Measurements from ENCODE around the gene TPSAB1. TPM values are rescaled to one million over a fixed set of nuclear protein-coding genes. Genes with fewer than 3 reads are reported as not detected.

The TPSAB1 gene
- total RNA-seq, 1 experiment from 2014 or later, result 0.25 TPM

GRCh38 chr16:1275791-1276579 lies 35.5 kb downstream of the TPSAB1 start:
- CTCF ChIA-PET, result no interaction called here
- Histone ChIP-seq H4K20me1 (ENCODE audit: insufficient read depth) (no peaks in the 10 kb centered on the region), H3K4me1 (ENCODE audit: control insufficient read depth in 1 of 2, insufficient read depth in 2 of 2, low read length in 2 of 2) (no peaks in the 10 kb centered on the region), H3K9me2 (ENCODE audit: insufficient read depth) (no peaks in the 10 kb centered on the region), H3K4me2 (ENCODE audit: low read length) (no peak overlapping the region), H2AFZ (ENCODE audit: low read depth, low read length, poor library complexity, severe bottlenecking) (no peak overlapping the region), H3K27me3 (ENCODE audit: insufficient read depth, low read length) (no peaks in the 10 kb centered on the region), H3K36me3 (ENCODE audit: control insufficient read depth in 1 of 2, insufficient read depth in 2 of 2, low read length in 2 of 2) (no peaks in the 10 kb centered on the region), H3K79me2 (ENCODE audit: insufficient read depth, low read length) (no peaks in the 10 kb centered on the region), H3K4me3 (replicated peaks in 1 of 2; ENCODE audit: low read depth in 1 of 2, low read length in 2 of 2) (no peak overlapping the region), H3K9me3 (ENCODE audit: control insufficient read depth in 1 of 2, insufficient read depth in 1 of 2, low read depth in 1 of 2, low read length in 2 of 2) (no peaks in the 10 kb centered on the region), H3K9ac (ENCODE audit: low read length) (no peak overlapping the region), H3K27ac (ENCODE audit: low read depth, low read length) (no peak overlapping the region)
- TF ChIP-seq ZNF274 (IDR thresholded peaks at IDR 0.05; ENCODE audit: low read depth, low read length) (no peak), REST (IDR thresholded peaks at IDR 0.05; ENCODE audit: low read depth) (no peak), SIN3A (IDR thresholded peaks at IDR 0.05; ENCODE audit: low read depth) (no peak), SP1 (IDR thresholded peaks at IDR 0.05; ENCODE audit: low read depth) (no peak), EZH2phosphoT487 (IDR thresholded peaks at IDR 0.05; ENCODE audit: borderline replicate concordance) (no peak)
- no peak for DNase-seq (ENCODE audit: low read depth, low spot score)
- no TSS peak for BruUV-seq (replicated peaks)
- RAD21 ChIA-PET (ENCODE audit: low non-redundant PET in 1 of 2, low total read pairs in 2 of 2, uncharacterized antibody in 2 of 2, unreplicated experiment in 2 of 2), result no interaction called here
- POLR2A ChIA-PET, result no interaction called here
- no peak for ATAC-seq
- intact Hi-C loops (cut with micrococcal nuclease), result no loop called here

- BruUV-seq (replicated peaks), result no TSS peak
- no peaks in the 10 kb centered on the region for H3K27me3 ChIP-seq (ENCODE audit: insufficient read depth, low read length)
- H3K4me3 ChIP-seq (replicated peaks in 1 of 2; ENCODE audit: low read depth in 1 of 2, low read length in 2 of 2), result no peak overlapping the region
- H3K4me1 ChIP-seq (ENCODE audit: control insufficient read depth in 1 of 2, insufficient read depth in 2 of 2, low read length in 2 of 2), result no peaks in the 10 kb centered on the region
- ChIA-PET POLR2A (no interaction called here), RAD21 (ENCODE audit: low non-redundant PET in 1 of 2, low total read pairs in 2 of 2, uncharacterized antibody in 2 of 2, unreplicated experiment in 2 of 2) (no interaction called here), CTCF (no interaction called here)
- H3K4me2 ChIP-seq (ENCODE audit: low read length), result no peak overlapping the region
- H3K9me3 ChIP-seq (ENCODE audit: control insufficient read depth in 1 of 2, insufficient read depth in 1 of 2, low read depth in 1 of 2, low read length in 2 of 2), result no peaks in the 10 kb centered on the region
- H3K9ac ChIP-seq (ENCODE audit: low read length), result no peak overlapping the region
- no peak for TF ChIP-seq ELF1 (IDR thresholded peaks at IDR 0.05; ENCODE audit: borderline replicate concordance, low read depth)
- TF ChIP-seq CEBPB (IDR thresholded peaks at IDR 0.05; ENCODE audit: low read depth), result no peak
- no peak overlapping the region for H2AFZ ChIP-seq (ENCODE audit: low read depth, low read length, poor library complexity, severe bottlenecking)
- H3K9me2 ChIP-seq (ENCODE audit: insufficient read depth), result no peaks in the 10 kb centered on the region
- no peaks in the 10 kb centered on the region for H3K79me2 ChIP-seq (ENCODE audit: insufficient read depth, low read length)
- H4K20me1 ChIP-seq (ENCODE audit: insufficient read depth), result no peaks in the 10 kb centered on the region
- no peak overlapping the region for H3K27ac ChIP-seq (ENCODE audit: low read depth, low read length)
- H3K36me3 ChIP-seq (ENCODE audit: control insufficient read depth in 1 of 2, insufficient read depth in 2 of 2, low read length in 2 of 2), result no peaks in the 10 kb centered on the region
- no peak for DNase-seq (ENCODE audit: low read depth, low spot score)
- no peak for ATAC-seq
- intact Hi-C loops (cut with micrococcal nuclease), result no loop called here
Measured at GRCh38 chr16:1276580-1276878, 36.0 kb downstream of the TPSAB1 start.

Measured in HCT116 (cell line).